ENCODE data around the gene NR0B2. TPM values are rescaled to one million over a fixed set of nuclear protein-coding genes. Genes with fewer than 3 reads are reported as not detected.
"Not testable (repeated sequence)": the region's sequence is repeated elsewhere in the genome, so short reads cannot be mapped to it uniquely, and the experiment has no call there.

The NR0B2 gene
- total and polyA plus RNA-seq, 2 experiments from 2014 or later: 39.1 to 68.1 TPM

DNA sequence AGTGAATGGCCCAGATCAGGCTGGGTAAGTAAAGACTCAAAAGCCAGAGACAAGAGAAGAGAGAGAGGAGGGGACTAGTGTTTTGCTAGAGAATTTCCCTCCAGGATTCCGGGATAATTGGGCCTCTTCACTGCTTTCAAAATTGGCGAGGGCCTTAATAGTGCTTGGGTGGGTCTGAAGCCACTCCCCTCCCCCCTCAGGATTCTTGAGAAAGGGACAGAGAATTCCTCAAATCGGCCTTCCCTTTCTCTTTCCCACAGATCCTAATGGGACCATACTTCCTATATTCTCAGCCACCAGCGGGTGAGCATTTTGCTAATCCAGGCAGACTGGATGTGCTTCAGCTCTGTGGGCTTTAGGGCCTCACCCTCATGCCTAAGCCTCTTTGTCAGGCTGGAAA lies 38.9 kb downstream of the NR0B2 start:
- TF ChIP-seq EZH2 (IDR thresholded peaks at IDR 0.05; ENCODE audit: borderline replicate concordance) (no peak), EZH2phosphoT487 (IDR thresholded peaks at IDR 0.05; ENCODE audit: low read depth, severe bottlenecking, unreplicated experiment) (no peak)
- TF ChIP-seq, protein P1, sequence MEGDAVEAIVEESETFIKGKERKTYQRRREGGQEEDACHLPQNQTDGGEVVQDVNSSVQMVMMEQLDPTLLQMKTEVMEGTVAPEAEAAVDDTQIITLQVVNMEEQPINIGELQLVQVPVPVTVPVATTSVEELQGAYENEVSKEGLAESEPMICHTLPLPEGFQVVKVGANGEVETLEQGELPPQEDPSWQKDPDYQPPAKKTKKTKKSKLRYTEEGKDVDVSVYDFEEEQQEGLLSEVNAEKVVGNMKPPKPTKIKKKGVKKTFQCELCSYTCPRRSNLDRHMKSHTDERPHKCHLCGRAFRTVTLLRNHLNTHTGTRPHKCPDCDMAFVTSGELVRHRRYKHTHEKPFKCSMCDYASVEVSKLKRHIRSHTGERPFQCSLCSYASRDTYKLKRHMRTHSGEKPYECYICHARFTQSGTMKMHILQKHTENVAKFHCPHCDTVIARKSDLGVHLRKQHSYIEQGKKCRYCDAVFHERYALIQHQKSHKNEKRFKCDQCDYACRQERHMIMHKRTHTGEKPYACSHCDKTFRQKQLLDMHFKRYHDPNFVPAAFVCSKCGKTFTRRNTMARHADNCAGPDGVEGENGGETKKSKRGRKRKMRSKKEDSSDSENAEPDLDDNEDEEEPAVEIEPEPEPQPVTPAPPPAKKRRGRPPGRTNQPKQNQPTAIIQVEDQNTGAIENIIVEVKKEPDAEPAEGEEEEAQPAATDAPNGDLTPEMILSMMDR (IDR thresholded peaks at IDR 0.05; ENCODE audit: poor library complexity): no peak
- Histone ChIP-seq H3K36me3 (replicated peaks; ENCODE audit: insufficient read depth, low read depth) (no peaks in the 10 kb centered on the region), H3K9me3 (ENCODE audit: low read depth) (no peaks in the 10 kb centered on the region), H4K20me1 (ENCODE audit: insufficient read depth, poor library complexity, severe bottlenecking) (no peaks in the 10 kb centered on the region), H3K27me3 (no peaks in the 10 kb centered on the region), H2AFZ (no peak overlapping the region), H3K4me2 (no peak overlapping the region), H3K27ac (no peak overlapping the region), H3K79me2 (no peaks in the 10 kb centered on the region), H3K9me2 (replicated peaks; ENCODE audit: insufficient read depth) (no peaks in the 10 kb centered on the region), H3K4me1 (ENCODE audit: insufficient read depth) (no peaks in the 10 kb centered on the region), H3K4me3 (no peak overlapping the region)
- 77% methylated on average over 4 of the region's 4 CpGs for WGBS (ENCODE audit: low lambda C conversion rate, missing lambda C conversion rate)
- DNase-seq (ENCODE audit: low spot score): no peak

DNA sequence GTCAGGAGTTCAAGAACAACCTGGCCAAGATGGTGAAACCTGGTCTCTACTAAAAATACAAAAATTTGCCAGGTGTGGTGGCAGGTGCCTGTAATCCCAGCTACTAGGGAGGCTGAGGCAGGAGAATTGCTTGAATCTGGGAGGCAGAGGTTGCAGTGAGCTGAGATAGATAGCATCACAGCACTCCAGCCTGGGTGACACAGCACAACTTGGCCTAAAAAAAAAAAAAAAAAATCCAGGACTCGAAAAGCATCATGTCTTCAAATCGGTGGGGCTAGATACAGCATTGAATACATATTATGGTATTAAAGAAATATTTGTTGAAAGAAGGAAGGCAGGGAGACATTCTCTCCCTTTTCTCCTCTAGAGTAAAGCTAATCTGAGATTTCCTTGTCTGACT lies 40.7 kb downstream of the NR0B2 start:
- H2AFZ ChIP-seq; H3K9me3 ChIP-seq (ENCODE audit: low read depth); DNase-seq (ENCODE audit: low spot score); H3K27me3 ChIP-seq; H3K4me1 ChIP-seq (ENCODE audit: insufficient read depth); H3K79me2 ChIP-seq; H3K27ac ChIP-seq; H3K9me2 ChIP-seq (replicated peaks; ENCODE audit: insufficient read depth); H3K4me2 ChIP-seq; H3K36me3 ChIP-seq (replicated peaks; ENCODE audit: insufficient read depth, low read depth); H4K20me1 ChIP-seq (ENCODE audit: insufficient read depth, poor library complexity, severe bottlenecking); H3K4me3 ChIP-seq: not testable (repeated sequence)
- 95% methylated on average over 2 of the region's 2 CpGs for WGBS (ENCODE audit: low lambda C conversion rate, missing lambda C conversion rate)

DNA sequence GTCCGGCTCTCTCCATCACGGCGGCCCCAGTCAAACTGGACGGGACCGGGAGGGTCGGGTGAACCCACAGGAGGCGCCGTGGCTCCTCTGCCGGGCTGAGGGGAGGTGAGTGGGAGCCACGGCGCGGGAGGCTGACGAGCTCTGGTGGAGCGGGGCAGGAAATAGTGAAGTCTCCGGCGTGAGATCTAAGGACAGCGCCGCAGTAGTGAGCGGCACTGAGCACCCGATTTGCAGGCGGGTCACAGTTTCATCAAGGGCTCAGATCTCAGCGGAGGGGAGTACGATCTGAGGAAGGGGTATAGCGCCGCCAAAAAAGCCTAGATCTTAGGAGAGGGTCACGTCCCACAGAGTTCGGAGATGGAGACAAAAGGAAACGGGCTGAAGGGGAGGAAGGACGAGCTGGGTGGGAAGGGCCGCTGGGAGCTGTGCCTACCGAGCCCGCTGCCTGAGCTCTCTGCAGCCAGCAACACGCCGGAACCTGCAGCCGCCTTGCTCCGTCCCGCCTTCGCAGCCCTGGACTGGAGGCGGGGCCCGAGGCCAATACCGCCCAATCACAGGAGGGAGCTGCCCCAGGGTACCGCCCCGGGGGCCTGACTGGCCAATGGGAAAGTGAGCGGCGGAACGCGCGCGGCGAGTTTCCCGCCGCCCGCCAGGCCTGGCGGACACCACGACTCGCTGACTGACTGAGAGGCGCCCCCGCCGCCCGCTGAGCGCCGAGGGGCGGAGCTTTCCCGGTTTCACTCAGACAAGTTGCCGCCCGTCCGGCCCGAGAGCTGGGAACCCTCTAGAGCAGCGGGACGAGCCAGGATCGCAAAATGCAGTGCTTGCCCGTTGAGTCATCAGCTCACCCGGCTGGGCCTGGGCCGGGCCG lies 48.9 kb downstream of the NR0B2 start:
- Histone ChIP-seq H4K20me1 (ENCODE audit: insufficient read depth, poor library complexity, severe bottlenecking) (no peaks in the 10 kb centered on the region), H3K9me3 (ENCODE audit: low read depth) (no peaks in the 10 kb centered on the region), H3K27ac (peak overlapping the region; percentile 96), H2AFZ (peak overlapping the region; percentile 93), H3K4me2 (peak overlapping the region; percentile 95), H3K4me1 (ENCODE audit: insufficient read depth) (peaks cover 13% of the 10 kb centered on the region), H3K79me2 (no peaks in the 10 kb centered on the region), H3K27me3 (no peaks in the 10 kb centered on the region), H3K9me2 (replicated peaks; ENCODE audit: insufficient read depth) (no peaks in the 10 kb centered on the region), H3K4me3 (peak overlapping the region; percentile 32), H3K36me3 (replicated peaks; ENCODE audit: insufficient read depth, low read depth) (no peaks in the 10 kb centered on the region)
- DNase-seq (ENCODE audit: low spot score): peak; percentile 98
- WGBS (ENCODE audit: low lambda C conversion rate, missing lambda C conversion rate): 1% methylated on average over 65 of the region's 75 CpGs
- no peak for TF ChIP-seq EZH2 (IDR thresholded peaks at IDR 0.05; ENCODE audit: borderline replicate concordance)
- no peak for TF ChIP-seq EZH2phosphoT487 (IDR thresholded peaks at IDR 0.05; ENCODE audit: low read depth, severe bottlenecking, unreplicated experiment)
- TF ChIP-seq, protein P1 (IDR thresholded peaks at IDR 0.05; ENCODE audit: poor library complexity): no peak

DNA sequence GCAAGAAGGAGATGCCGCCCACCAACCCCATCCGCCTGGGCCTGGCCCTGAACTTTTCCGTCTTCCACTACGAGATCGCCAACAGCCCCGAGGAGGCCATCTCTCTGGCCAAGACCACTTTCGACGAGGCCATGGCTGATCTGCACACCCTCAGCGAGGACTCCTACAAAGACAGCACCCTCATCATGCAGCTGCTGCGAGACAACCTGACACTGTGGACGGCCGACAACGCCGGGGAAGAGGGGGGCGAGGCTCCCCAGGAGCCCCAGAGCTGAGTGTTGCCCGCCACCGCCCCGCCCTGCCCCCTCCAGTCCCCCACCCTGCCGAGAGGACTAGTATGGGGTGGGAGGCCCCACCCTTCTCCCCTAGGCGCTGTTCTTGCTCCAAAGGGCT lies 50.1 kb downstream of the NR0B2 start:
- Histone ChIP-seq H3K27ac (peak overlapping the region; percentile 84), H3K4me3 (no peak overlapping the region), H3K9me3 (ENCODE audit: low read depth) (no peaks in the 10 kb centered on the region), H4K20me1 (ENCODE audit: insufficient read depth, poor library complexity, severe bottlenecking) (no peaks in the 10 kb centered on the region), H3K4me1 (ENCODE audit: insufficient read depth) (peaks cover 13% of the 10 kb centered on the region), H3K36me3 (replicated peaks; ENCODE audit: insufficient read depth, low read depth) (no peaks in the 10 kb centered on the region), H2AFZ (no peak overlapping the region), H3K4me2 (peak overlapping the region; percentile 95), H3K79me2 (no peaks in the 10 kb centered on the region), H3K9me2 (replicated peaks; ENCODE audit: insufficient read depth) (no peaks in the 10 kb centered on the region), H3K27me3 (no peaks in the 10 kb centered on the region)
- TF ChIP-seq, protein P1 (IDR thresholded peaks at IDR 0.05; ENCODE audit: poor library complexity): no peak
- TF ChIP-seq EZH2 (IDR thresholded peaks at IDR 0.05; ENCODE audit: borderline replicate concordance) (no peak), EZH2phosphoT487 (IDR thresholded peaks at IDR 0.05; ENCODE audit: low read depth, severe bottlenecking, unreplicated experiment) (no peak)
- WGBS (ENCODE audit: low lambda C conversion rate, missing lambda C conversion rate): 93% methylated on average over 20 of the region's 20 CpGs
- no peak for DNase-seq (ENCODE audit: low spot score)

Measured in hepatocyte (in vitro differentiated cells).